ENCODE results near the gene NEMP1. TPM values are rescaled to one million over a fixed set of nuclear protein-coding genes. Genes with fewer than 3 reads are reported as not detected.

The NEMP1 gene
- total and polyA plus RNA-seq, 10 of the 15 experiments (the other 5 are each of a cell fraction or from before 2014, with no cell fraction given): 4.0 to 45.9 (median 19.8) TPM

- TF ChIP-seq IRF4 (IDR thresholded peaks at IDR 0.05; ENCODE audit: low read depth, low read length) (0 out of 2 replicates have a peak, but pooled peaks have one; percentile 43), ZNF384 (IDR thresholded peaks at IDR 0.05; ENCODE audit: borderline replicate concordance, low read depth, low read length) (no peak), RAD21 (IDR thresholded peaks at IDR 0.05; ENCODE audit: insufficient read depth, low read depth, low read length) (no peak), NRF1 (conservative IDR thresholded peaks at IDR 0.05; ENCODE audit: low read depth, low read length) (no peak), SREBF2 (IDR thresholded peaks at IDR 0.05; ENCODE audit: low read length) (no peak), GATAD2B (conservative IDR thresholded peaks at IDR 0.05; ENCODE audit: low read depth) (peak; percentile 14; the same call in 1 of the 2 replicates), SRF (IDR thresholded peaks at IDR 0.05; ENCODE audit: low read depth in 2 of 2, low read length in 2 of 2) (no peak), ZBED1 (IDR thresholded peaks at IDR 0.05; ENCODE audit: borderline replicate concordance) (no peak), POLR2AphosphoS5 (IDR thresholded peaks at IDR 0.05; ENCODE audit: low read length) (peak; percentile 14; the same call in 1 of the 2 replicates), YY1 (IDR thresholded peaks at IDR 0.05; ENCODE audit: low read depth, low read length) (peak; percentile 41; the same call in 1 of the 2 replicates), IRF3 (IDR thresholded peaks at IDR 0.05) (no peak), HDGF (IDR thresholded peaks at IDR 0.05) (peak; percentile 38), SREBF1 (IDR thresholded peaks at IDR 0.05; ENCODE audit: low read length) (no peak), IKZF1 (conservative IDR thresholded peaks at IDR 0.05) (peak; percentile 20), MTA2 (IDR thresholded peaks at IDR 0.05; ENCODE audit: low read depth) (peak; percentile 24; the same call in 1 of the 2 replicates), CHD2 (IDR thresholded peaks at IDR 0.05; ENCODE audit: borderline replicate concordance, low read depth, low read length) (no peak), ZNF622 (IDR thresholded peaks at IDR 0.05) (no peak), MEF2A (IDR thresholded peaks at IDR 0.05; ENCODE audit: insufficient read depth, low read depth, low read length) (no peak), KDM1A (IDR thresholded peaks at IDR 0.05; ENCODE audit: borderline replicate concordance) (no peak)
- TF ChIP-seq, protein P1, sequence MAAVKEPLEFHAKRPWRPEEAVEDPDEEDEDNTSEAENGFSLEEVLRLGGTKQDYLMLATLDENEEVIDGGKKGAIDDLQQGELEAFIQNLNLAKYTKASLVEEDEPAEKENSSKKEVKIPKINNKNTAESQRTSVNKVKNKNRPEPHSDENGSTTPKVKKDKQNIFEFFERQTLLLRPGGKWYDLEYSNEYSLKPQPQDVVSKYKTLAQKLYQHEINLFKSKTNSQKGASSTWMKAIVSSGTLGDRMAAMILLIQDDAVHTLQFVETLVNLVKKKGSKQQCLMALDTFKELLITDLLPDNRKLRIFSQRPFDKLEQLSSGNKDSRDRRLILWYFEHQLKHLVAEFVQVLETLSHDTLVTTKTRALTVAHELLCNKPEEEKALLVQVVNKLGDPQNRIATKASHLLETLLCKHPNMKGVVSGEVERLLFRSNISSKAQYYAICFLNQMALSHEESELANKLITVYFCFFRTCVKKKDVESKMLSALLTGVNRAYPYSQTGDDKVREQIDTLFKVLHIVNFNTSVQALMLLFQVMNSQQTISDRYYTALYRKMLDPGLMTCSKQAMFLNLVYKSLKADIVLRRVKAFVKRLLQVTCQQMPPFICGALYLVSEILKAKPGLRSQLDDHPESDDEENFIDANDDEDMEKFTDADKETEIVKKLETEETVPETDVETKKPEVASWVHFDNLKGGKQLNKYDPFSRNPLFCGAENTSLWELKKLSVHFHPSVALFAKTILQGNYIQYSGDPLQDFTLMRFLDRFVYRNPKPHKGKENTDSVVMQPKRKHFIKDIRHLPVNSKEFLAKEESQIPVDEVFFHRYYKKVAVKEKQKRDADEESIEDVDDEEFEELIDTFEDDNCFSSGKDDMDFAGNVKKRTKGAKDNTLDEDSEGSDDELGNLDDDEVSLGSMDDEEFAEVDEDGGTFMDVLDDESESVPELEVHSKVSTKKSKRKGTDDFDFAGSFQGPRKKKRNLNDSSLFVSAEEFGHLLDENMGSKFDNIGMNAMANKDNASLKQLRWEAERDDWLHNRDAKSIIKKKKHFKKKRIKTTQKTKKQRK (IDR thresholded peaks at IDR 0.05; ENCODE audit: low read depth, low read length): no peak
- TF ChIP-seq, protein P2, sequence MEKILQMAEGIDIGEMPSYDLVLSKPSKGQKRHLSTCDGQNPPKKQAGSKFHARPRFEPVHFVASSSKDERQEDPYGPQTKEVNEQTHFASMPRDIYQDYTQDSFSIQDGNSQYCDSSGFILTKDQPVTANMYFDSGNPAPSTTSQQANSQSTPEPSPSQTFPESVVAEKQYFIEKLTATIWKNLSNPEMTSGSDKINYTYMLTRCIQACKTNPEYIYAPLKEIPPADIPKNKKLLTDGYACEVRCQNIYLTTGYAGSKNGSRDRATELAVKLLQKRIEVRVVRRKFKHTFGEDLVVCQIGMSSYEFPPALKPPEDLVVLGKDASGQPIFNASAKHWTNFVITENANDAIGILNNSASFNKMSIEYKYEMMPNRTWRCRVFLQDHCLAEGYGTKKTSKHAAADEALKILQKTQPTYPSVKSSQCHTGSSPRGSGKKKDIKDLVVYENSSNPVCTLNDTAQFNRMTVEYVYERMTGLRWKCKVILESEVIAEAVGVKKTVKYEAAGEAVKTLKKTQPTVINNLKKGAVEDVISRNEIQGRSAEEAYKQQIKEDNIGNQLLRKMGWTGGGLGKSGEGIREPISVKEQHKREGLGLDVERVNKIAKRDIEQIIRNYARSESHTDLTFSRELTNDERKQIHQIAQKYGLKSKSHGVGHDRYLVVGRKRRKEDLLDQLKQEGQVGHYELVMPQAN (conservative IDR thresholded peaks at IDR 0.05): peak; percentile 36; the same call in 1 of the 2 replicates
- TF ChIP-seq, protein P3, sequence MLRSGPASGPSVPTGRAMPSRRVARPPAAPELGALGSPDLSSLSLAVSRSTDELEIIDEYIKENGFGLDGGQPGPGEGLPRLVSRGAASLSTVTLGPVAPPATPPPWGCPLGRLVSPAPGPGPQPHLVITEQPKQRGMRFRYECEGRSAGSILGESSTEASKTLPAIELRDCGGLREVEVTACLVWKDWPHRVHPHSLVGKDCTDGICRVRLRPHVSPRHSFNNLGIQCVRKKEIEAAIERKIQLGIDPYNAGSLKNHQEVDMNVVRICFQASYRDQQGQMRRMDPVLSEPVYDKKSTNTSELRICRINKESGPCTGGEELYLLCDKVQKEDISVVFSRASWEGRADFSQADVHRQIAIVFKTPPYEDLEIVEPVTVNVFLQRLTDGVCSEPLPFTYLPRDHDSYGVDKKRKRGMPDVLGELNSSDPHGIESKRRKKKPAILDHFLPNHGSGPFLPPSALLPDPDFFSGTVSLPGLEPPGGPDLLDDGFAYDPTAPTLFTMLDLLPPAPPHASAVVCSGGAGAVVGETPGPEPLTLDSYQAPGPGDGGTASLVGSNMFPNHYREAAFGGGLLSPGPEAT (IDR thresholded peaks at IDR 0.05; ENCODE audit: low read depth): peak; percentile 3; the same call in 1 of the 2 replicates
These were observed 31.8 kb upstream of the NEMP1 start (continued) for GRCh38 chr12:57110104-57111030.
